ENCODE data around the gene RIMS3.

GRCh38 chr1:40648200-40648599, 17.3 kb downstream of the RIMS3 start:
- TF ChIP-seq CTCF (IDR thresholded peaks at IDR 0.05; ENCODE audit: low read depth, low read length) (no peak), EZH2phosphoT487 (IDR thresholded peaks at IDR 0.05; ENCODE audit: low read depth) (no peak)
